K562 (cell line): Measurements from ENCODE around the gene NEK5.

Experiments
- DPF2 ChIP-seq: fragments of 450-650 bp; IDR thresholded peaks from 2 replicates; pipeline ENCODE4 v1.6.1; 2016
- NFIC ChIP-seq: fragments of 450-650 bp; IDR thresholded peaks from 2 replicates; pipeline ENCODE4 v1.6.1; 2017; ENCODE audit warnings: mild to moderate bottlenecking, inconsistent platforms
- POLR2AphosphoS2 ChIP-seq: IDR thresholded peaks from 2 replicates; pipeline ENCODE4 v1.6.1; 2012; ENCODE audit warnings: low read length, improper control_type of control experiment
- RNF2 ChIP-seq: sonication (generic); IDR thresholded peaks from 2 replicates; pipeline ENCODE4 v1.6.1; 2016
- TF ChIP-seq, protein P1 (sequence below), 3 experiments: IDR thresholded peaks in 2 of 3; conservative IDR thresholded peaks in 1 of 3; 2 replicates each; pipeline ENCODE4 v1.5.1; 2011 to 2012; ENCODE audit warnings: low read length in 3 of 3, mild to moderate bottlenecking in 3 of 3, control low read depth in 2 of 3, improper control_type of control experiment in 1 of 3, inconsistent platforms in 1 of 3, low read depth in 1 of 3, mixed read lengths in 1 of 3, moderate library complexity in 1 of 3; ENCODE audit not compliant: insufficient read depth in 2 of 3

GRCh38 chr13:52156724-52157261 lies 27.9 kb upstream of the NEK5 start:
- TF ChIP-seq POLR2AphosphoS2 = no peak
- TF ChIP-seq DPF2 = no peak
- no peak for TF ChIP-seq RNF2
- TF ChIP-seq, protein P1, sequence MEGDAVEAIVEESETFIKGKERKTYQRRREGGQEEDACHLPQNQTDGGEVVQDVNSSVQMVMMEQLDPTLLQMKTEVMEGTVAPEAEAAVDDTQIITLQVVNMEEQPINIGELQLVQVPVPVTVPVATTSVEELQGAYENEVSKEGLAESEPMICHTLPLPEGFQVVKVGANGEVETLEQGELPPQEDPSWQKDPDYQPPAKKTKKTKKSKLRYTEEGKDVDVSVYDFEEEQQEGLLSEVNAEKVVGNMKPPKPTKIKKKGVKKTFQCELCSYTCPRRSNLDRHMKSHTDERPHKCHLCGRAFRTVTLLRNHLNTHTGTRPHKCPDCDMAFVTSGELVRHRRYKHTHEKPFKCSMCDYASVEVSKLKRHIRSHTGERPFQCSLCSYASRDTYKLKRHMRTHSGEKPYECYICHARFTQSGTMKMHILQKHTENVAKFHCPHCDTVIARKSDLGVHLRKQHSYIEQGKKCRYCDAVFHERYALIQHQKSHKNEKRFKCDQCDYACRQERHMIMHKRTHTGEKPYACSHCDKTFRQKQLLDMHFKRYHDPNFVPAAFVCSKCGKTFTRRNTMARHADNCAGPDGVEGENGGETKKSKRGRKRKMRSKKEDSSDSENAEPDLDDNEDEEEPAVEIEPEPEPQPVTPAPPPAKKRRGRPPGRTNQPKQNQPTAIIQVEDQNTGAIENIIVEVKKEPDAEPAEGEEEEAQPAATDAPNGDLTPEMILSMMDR (IDR thresholded peaks at IDR 0.05 in 2 of 3, conservative IDR thresholded peaks at IDR 0.05 in 1 of 3; ENCODE audit: insufficient read depth in 2 of 3, low read depth in 1 of 3, low read length in 3 of 3) = no peak
- no peak for TF ChIP-seq NFIC
